Ascending aorta (tissue), 2 donors: ENCODE data around the gene STX2. TPM values are rescaled to one million over a fixed set of nuclear protein-coding genes. Genes with fewer than 3 reads are reported as not detected.

Source experiments
- DNase-seq, 2 donors: peaks; one replicate each; pipeline ENCODE4 v3.0.0-alpha.2; 2019; ENCODE audit warnings: low spot score in 2 of 2
- H3K27ac ChIP-seq, 2 donors: fragments of 200-600 bp; sonication (generic); one replicate each; pipeline ENCODE4 v1.5.1; 2016 to 2017; ENCODE audit warnings: mild to moderate bottlenecking in 1 of 2
- H3K27me3 ChIP-seq: fragments of 200-600 bp; sonication (generic); one replicate; pipeline ENCODE4 v1.5.1; 2017
- H3K36me3 ChIP-seq, 2 donors: fragments of 200-600 bp; sonication (generic); one replicate each; pipeline ENCODE4 v1.5.1; 2016
- H3K4me1 ChIP-seq, 2 donors: fragments of 200-600 bp; sonication (generic); one replicate each; pipeline ENCODE4 v1.5.1; 2016 to 2017; ENCODE audit warnings: mild to moderate bottlenecking in 1 of 2
- H3K4me3 ChIP-seq, 2 donors: fragments of 200-600 bp; sonication (generic); one replicate each; pipeline ENCODE4 v1.5.1; 2016 to 2017; ENCODE audit warnings: mild to moderate bottlenecking in 1 of 2
- H3K9me3 ChIP-seq, 2 donors: fragments of 200-600 bp; sonication (generic); one replicate each; pipeline ENCODE4 v1.5.1; 2016
- intact Hi-C: fragments of 100-400 bp; cut with DNase I; formaldehyde crosslinking; loops from one replicate; pipeline ENCODE4 v1.15.1; 2023
- total RNA-seq: library from RNA; depleted of rRNA; stranded (reverse); fragments of >200 nt; gene quantifications from one replicate; pipeline ENCODE4 v1.1.0, GENCODE V29; 2016
- TF ChIP-seq, protein P1 (sequence below), 3 experiments: fragments of 200-600 bp in 2 of 3; fragments of 450-650 bp in 1 of 3; sonication (generic) in 2 of 3; IDR thresholded peaks; one replicate each; pipeline ENCODE4 v1.5.1; 2016 to 2019; ENCODE audit warnings: antibody characterized with exemption in 3 of 3, mild to moderate bottlenecking in 1 of 3, moderate library complexity in 1 of 3

STX2 gene
- total RNA-seq, 1 donor from 2014 or later: 16.6 TPM

DNA sequence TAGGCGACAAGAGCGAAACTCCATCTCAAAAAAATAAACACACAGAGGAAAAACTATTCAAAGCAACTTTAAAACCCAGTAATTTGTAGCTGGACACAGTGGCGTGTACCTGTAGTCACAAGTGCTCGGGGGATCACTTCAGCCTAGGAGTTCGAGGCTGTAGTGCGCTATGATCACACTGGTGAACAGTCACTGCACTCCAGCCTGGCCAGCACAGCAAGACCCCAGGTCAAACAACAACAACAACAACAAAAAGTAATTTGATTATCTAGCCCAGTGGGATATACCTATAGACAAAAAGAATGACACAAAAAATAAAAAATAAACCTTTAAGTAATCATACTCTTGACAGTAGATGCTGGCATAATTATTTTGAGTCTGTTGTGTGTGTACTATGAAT lies 29.3 kb downstream of the STX2 start:
- Histone ChIP-seq H3K27ac (no peak overlapping the region), H3K36me3 (peaks cover 33 to 67% of the 10 kb centered on the region in 2 donors), H3K9me3 (no peaks in the 10 kb centered on the region), H3K4me1 (no peaks in the 10 kb centered on the region), H3K27me3 (no peaks in the 10 kb centered on the region), H3K4me3 (no peak overlapping the region)
- TF ChIP-seq, protein P1, sequence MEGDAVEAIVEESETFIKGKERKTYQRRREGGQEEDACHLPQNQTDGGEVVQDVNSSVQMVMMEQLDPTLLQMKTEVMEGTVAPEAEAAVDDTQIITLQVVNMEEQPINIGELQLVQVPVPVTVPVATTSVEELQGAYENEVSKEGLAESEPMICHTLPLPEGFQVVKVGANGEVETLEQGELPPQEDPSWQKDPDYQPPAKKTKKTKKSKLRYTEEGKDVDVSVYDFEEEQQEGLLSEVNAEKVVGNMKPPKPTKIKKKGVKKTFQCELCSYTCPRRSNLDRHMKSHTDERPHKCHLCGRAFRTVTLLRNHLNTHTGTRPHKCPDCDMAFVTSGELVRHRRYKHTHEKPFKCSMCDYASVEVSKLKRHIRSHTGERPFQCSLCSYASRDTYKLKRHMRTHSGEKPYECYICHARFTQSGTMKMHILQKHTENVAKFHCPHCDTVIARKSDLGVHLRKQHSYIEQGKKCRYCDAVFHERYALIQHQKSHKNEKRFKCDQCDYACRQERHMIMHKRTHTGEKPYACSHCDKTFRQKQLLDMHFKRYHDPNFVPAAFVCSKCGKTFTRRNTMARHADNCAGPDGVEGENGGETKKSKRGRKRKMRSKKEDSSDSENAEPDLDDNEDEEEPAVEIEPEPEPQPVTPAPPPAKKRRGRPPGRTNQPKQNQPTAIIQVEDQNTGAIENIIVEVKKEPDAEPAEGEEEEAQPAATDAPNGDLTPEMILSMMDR (IDR thresholded peaks at IDR 0.05): no peak
- intact Hi-C loops: no loop called here
- no peak for DNase-seq

DNA sequence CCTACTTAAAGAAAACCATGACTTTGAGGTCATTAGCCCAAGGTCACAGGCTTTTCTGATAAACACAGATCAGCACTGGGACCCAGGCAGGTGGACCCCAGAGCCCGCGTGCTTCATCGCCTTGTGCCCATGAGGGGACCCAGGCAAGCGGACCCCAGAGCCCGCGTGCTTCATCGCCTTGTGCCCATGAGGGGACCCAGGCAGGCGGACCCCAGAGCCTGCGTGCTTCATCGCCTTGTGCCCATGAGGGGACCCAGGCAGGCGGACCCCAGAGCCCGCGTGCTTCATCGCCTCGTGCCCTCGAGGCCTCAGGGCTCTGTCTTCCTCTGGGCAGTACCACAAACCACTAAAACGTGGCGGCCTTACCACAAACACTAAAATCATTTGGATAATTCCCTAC lies 31.7 kb downstream of the STX2 start:
- Histone ChIP-seq H3K4me3 (no peak overlapping the region), H3K36me3 (peaks cover 46 to 72% of the 10 kb centered on the region in 2 donors), H3K9me3 (no peaks in the 10 kb centered on the region), H3K27me3 (no peaks in the 10 kb centered on the region), H3K4me1 (no peaks in the 10 kb centered on the region), H3K27ac (no peak overlapping the region)
- TF ChIP-seq, protein P1 (IDR thresholded peaks at IDR 0.05): no peak
- no peak for DNase-seq
- intact Hi-C loops: no loop called here

DNA sequence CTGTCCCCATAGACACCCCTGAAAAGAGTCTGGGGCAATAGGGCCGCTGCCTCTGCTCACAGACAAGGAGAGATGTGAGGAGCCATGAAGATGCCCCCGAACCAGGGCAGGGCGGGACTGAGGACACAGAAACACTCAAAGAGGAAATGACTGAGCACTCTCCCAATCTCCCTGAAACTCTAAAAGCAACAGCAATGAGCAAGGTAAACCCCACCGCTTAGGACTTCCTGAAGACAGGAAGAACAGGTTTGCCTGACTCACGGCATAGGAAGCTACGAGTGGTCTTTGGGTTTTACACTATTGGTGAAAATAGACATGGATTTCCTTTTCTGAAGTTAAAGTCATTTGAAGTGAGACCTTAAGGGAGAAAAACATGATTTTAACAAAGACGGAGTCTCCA lies 32.5 kb downstream of the STX2 start:
- Histone ChIP-seq H3K4me3 (no peak overlapping the region), H3K36me3 (peaks cover 46 to 79% of the 10 kb centered on the region in 2 donors), H3K27ac (no peak overlapping the region), H3K27me3 (no peaks in the 10 kb centered on the region), H3K9me3 (no peaks in the 10 kb centered on the region), H3K4me1 (no peaks in the 10 kb centered on the region)
- DNase-seq: no peak
- intact Hi-C loops: no loop called here
- TF ChIP-seq, protein P1 (IDR thresholded peaks at IDR 0.05): no peak

DNA sequence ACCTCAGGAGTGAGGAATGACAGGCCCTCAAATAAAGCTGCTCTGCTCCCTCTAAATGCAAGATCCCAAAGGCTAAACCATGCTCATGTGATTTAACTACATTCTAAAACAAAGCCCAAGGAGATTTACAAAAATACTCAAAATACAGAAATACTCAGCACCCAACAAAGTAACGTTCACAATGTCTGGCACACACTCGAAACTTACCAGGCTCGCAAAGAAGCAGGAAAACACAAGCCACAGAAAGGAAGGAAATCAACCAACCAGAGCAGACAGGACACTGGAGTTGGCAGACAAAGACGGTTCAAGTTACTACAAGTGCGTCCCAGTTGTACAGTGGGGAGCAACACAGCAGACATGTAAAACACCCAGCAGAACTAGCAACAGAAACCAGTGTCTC lies 33.4 kb downstream of the STX2 start:
- H3K36me3 ChIP-seq: peaks cover 55 to 83% of the 10 kb centered on the region in 2 donors
- intact Hi-C loops: no loop called here

DNA sequence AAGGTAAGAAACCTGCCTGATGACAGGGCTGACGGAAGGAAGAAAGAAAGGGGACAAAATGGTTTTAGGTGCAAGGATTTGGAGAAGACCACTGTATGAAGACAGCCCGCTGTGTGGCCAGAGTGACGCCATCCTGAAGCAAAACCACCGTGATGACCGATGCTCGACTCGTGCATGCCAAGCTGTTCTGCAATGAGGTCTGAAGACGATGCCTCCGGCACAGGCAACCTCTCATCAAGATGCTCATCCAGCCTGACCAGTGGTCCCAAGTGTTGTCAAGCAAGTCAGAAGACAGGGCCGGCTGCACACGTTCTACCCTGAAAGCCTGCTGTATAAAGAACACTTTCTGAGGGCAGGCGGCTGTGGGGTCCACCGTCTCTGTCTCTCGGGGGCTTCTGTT lies 34.8 kb downstream of the STX2 start:
- H3K27me3 ChIP-seq: no peaks in the 10 kb centered on the region
- peaks cover 65 to 84% of the 10 kb centered on the region in 2 donors for H3K36me3 ChIP-seq
- TF ChIP-seq, protein P1 (IDR thresholded peaks at IDR 0.05): no peak

More for the DNA sequence above, 33.4 kb downstream of the STX2 start:
- no peaks in the 10 kb centered on the region for H3K9me3 ChIP-seq
- no peak overlapping the region for H3K27ac ChIP-seq
- H3K4me3 ChIP-seq: no peak overlapping the region
- TF ChIP-seq, protein P1 (IDR thresholded peaks at IDR 0.05): no peak
- H3K27me3 ChIP-seq: no peaks in the 10 kb centered on the region
- no peaks in the 10 kb centered on the region for H3K4me1 ChIP-seq
- no peak for DNase-seq

DNA sequence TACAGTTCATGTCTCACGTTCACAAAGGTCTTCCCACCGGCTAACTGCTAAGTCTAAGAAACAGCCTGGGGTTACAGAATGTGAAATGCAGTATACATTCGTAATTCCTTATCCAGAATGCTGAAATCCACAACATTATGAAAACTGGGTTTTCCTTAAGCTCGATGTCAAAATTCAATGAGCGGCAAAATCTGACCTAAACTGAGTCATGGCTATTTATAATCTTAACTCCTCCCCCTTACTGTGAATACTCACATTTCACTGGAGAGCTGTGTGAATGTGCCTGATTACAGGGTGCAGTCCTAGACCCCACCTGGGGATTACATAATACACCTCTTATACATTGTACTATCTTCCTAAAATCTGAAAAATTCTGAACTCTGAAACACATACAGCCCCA lies 35.3 kb downstream of the STX2 start:
- Histone ChIP-seq H3K4me1 (no peaks in the 10 kb centered on the region), H3K9me3 (no peaks in the 10 kb centered on the region), H3K4me3 (no peak overlapping the region), H3K27me3 (no peaks in the 10 kb centered on the region), H3K27ac (no peak overlapping the region), H3K36me3 (peaks cover 70 to 87% of the 10 kb centered on the region in 2 donors)
- TF ChIP-seq, protein P1 (IDR thresholded peaks at IDR 0.05): no peak
- intact Hi-C loops: no loop called here
- DNase-seq: no peak

More for the DNA sequence above, 34.8 kb downstream of the STX2 start:
- intact Hi-C loops: no loop called here
- no peak for DNase-seq
- Histone ChIP-seq H3K9me3 (no peaks in the 10 kb centered on the region), H3K27ac (no peak overlapping the region), H3K4me3 (no peak overlapping the region), H3K4me1 (no peaks in the 10 kb centered on the region)
